Sigmoid colon (tissue), 7 donors: Measurements from ENCODE around the gene DNAJA3. TPM values are rescaled to one million over a fixed set of nuclear protein-coding genes. Genes with fewer than 3 reads are reported as not detected.

Source experiments
- DNase-seq: peaks from one replicate; pipeline ENCODE4 v3.0.0-alpha.2; 2019
- H3K27ac ChIP-seq, 4 donors: fragments of 200-600 bp; sonication (generic); one replicate each; pipeline ENCODE4 v1.5.1; 2016 to 2019; ENCODE audit warnings: mild to moderate bottlenecking in 1 of 4
- H3K27me3 ChIP-seq, 3 donors: fragments of 200-600 bp; sonication (generic); one replicate each; pipeline ENCODE4 v1.5.1; 2019; ENCODE audit warnings: mild to moderate bottlenecking in 1 of 3
- H3K36me3 ChIP-seq, 4 donors: fragments of 200-600 bp; sonication (generic); one replicate each; pipeline ENCODE4 v1.5.1; 2016 to 2019
- H3K4me1 ChIP-seq, 4 donors: fragments of 200-600 bp; sonication (generic); one replicate each; pipeline ENCODE4 v1.5.1; 2017 to 2019
- H3K4me3 ChIP-seq, 4 donors: fragments of 200-600 bp; sonication (generic); one replicate each; pipeline ENCODE4 v1.5.1; 2017 to 2019; ENCODE audit warnings: mild to moderate bottlenecking in 2 of 4, moderate library complexity in 1 of 4
- H3K9me3 ChIP-seq, 4 donors: fragments of 200-600 bp in 3 of 4; sonication (generic) in 3 of 4; one replicate each; pipeline versions ENCODE4 v1.5.1 to v1.6.1; 2013 to 2019
- CTCF ChIP-seq, 4 experiments: fragments of 450-650 bp in 3 of 4; fragments of 200-600 bp in 1 of 4; IDR thresholded peaks; one replicate each; pipeline ENCODE4 v1.5.1; 2016 to 2019; ENCODE audit warnings: antibody characterized with exemption in 4 of 4, mild to moderate bottlenecking in 3 of 4, moderate library complexity in 2 of 4
- EP300 ChIP-seq, 4 donors: sonication (generic); formaldehyde crosslinking; IDR thresholded peaks; one replicate each; pipeline ENCODE4 v1.6.1; 2017; ENCODE audit warnings: antibody characterized with exemption in 4 of 4
- POLR2A ChIP-seq, 2 donors: fragments of 450-650 bp; IDR thresholded peaks; one replicate each; pipeline ENCODE4 v1.6.1; 2016; ENCODE audit warnings: antibody characterized with exemption in 2 of 2, mild to moderate bottlenecking in 2 of 2, moderate library complexity in 2 of 2
- POLR2AphosphoS5 ChIP-seq, 4 donors: sonication (generic); formaldehyde crosslinking; IDR thresholded peaks; one replicate each; pipeline ENCODE4 v1.6.1; 2017; ENCODE audit warnings: antibody characterized with exemption in 4 of 4
- WGBS, 2 donors: extraction: QIAGEN DNeasy Blood & Tissue Kit; methylation state at CpG; one replicate each; pipeline ENCODE4 v1.1.7; 2013; 5-methylcytosine and 5-hydroxymethylcytosine counted together
- intact Hi-C: fragments of 100-400 bp; cut with DNase I; formaldehyde crosslinking; loops from one replicate; pipeline ENCODE4 v1.15.1; 2023
- polyA plus RNA-seq, 3 donors: library from polyadenylated mRNA; stranded (reverse); fragments of 200-250 nt; gene quantifications; one replicate each; pipeline ENCODE4 v1.2.3, GENCODE V29; 2013
- total RNA-seq, 4 donors: library from RNA; depleted of rRNA; stranded (reverse); fragments of >200 nt; gene quantifications; one replicate each; pipeline ENCODE4 v1.1.0, GENCODE V29; 2016
- donor health status: healthy with polysubstance abuse.
- donor health status: Bipolar disorder and iron deficiency.
- donor health status: healthy.

DNAJA3 gene
- total and polyA plus RNA-seq, 7 donors, result 28.2 to 53.3 (median 44.2) TPM

GRCh38 chr16:4442371-4442770 is 16.7 kb downstream of the DNAJA3 start:
- Histone ChIP-seq H3K9me3 (no peaks in the 10 kb centered on the region), H3K27ac (no peak overlapping the region), H3K4me1 (no peaks in the 10 kb centered on the region), H3K36me3 (peaks cover 34 to 99% (median 82%) of the 10 kb centered on the region in 4 donors), H3K27me3 (no peaks in the 10 kb centered on the region), H3K4me3 (no peak overlapping the region)
- intact Hi-C loops, result no loop called here
- TF ChIP-seq CTCF (IDR thresholded peaks at IDR 0.05) (no peak), POLR2AphosphoS5 (IDR thresholded peaks at IDR 0.05) (no peak), POLR2A (IDR thresholded peaks at IDR 0.05) (no peak), EP300 (IDR thresholded peaks at IDR 0.05) (no peak)
- no peak for DNase-seq
- WGBS, 2 donors, result 92 to 94% methylated on average over 11 of the region's 11 CpGs

- no peak overlapping the region for H3K4me3 ChIP-seq
- no peaks in the 10 kb centered on the region for H3K9me3 ChIP-seq
- H3K4me1 ChIP-seq, result no peaks in the 10 kb centered on the region
- peaks cover 37 to 99% (median 81%) of the 10 kb centered on the region in 4 donors for H3K36me3 ChIP-seq
- no peak for DNase-seq
- no peak overlapping the region for H3K27ac ChIP-seq
- WGBS, 2 donors, result 72 to 83% methylated on average over 5 of the region's 5 CpGs
- no peaks in the 10 kb centered on the region for H3K27me3 ChIP-seq
- TF ChIP-seq POLR2AphosphoS5 (IDR thresholded peaks at IDR 0.05) (no peak), CTCF (IDR thresholded peaks at IDR 0.05) (no peak)
- intact Hi-C loops, result no loop called here
Measured at GRCh38 chr16:4443271-4443670, 17.6 kb downstream of the DNAJA3 start.

GRCh38 chr16:4443986-4444385 is 18.3 kb downstream of the DNAJA3 start:
- intact Hi-C loops, result no loop called here
- Histone ChIP-seq H3K36me3 (peaks cover 44 to 99% (median 84%) of the 10 kb centered on the region in 4 donors), H3K9me3 (no peaks in the 10 kb centered on the region), H3K27ac (no peak overlapping the region), H3K4me1 (no peaks in the 10 kb centered on the region), H3K4me3 (no peak overlapping the region), H3K27me3 (no peaks in the 10 kb centered on the region)
- TF ChIP-seq EP300 (IDR thresholded peaks at IDR 0.05) (no peak), POLR2A (IDR thresholded peaks at IDR 0.05) (no peak), POLR2AphosphoS5 (IDR thresholded peaks at IDR 0.05) (no peak), CTCF (IDR thresholded peaks at IDR 0.05) (no peak)
- 94 to 95% methylated on average over 4 of the region's 4 CpGs for WGBS, 2 donors
- DNase-seq, result no peak

GRCh38 chr16:4450430-4450829 is 24.8 kb downstream of the DNAJA3 start:
- no peak for TF ChIP-seq POLR2A (IDR thresholded peaks at IDR 0.05)
- TF ChIP-seq CTCF (IDR thresholded peaks at IDR 0.05), result no peak
- TF ChIP-seq EP300 (IDR thresholded peaks at IDR 0.05), result no peak
- no peak for TF ChIP-seq POLR2AphosphoS5 (IDR thresholded peaks at IDR 0.05)
- H3K27me3 ChIP-seq, result no peaks in the 10 kb centered on the region
- intact Hi-C loops, result no loop called here
- no peaks in the 10 kb centered on the region for H3K9me3 ChIP-seq
- no peak overlapping the region for H3K27ac ChIP-seq
- H3K36me3 ChIP-seq, result peaks cover 57 to 98% (median 64%) of the 10 kb centered on the region in 4 donors
- H3K4me1 ChIP-seq, result no peaks in the 10 kb centered on the region
- no peak overlapping the region for H3K4me3 ChIP-seq
- no peak for DNase-seq
- 95 to 96% methylated on average over 14 of the region's 14 CpGs for WGBS, 2 donors

- Histone ChIP-seq H3K9me3 (no peaks in the 10 kb centered on the region), H3K27ac (no peak overlapping the region), H3K27me3 (no peaks in the 10 kb centered on the region), H3K36me3 (peaks cover 56 to 98% (median 67%) of the 10 kb centered on the region in 4 donors), H3K4me3 (no peak overlapping the region), H3K4me1 (no peaks in the 10 kb centered on the region)
- 93 to 95% methylated on average over 14 of the region's 14 CpGs for WGBS, 2 donors
- no peak for TF ChIP-seq POLR2A (IDR thresholded peaks at IDR 0.05)
- no peak for TF ChIP-seq EP300 (IDR thresholded peaks at IDR 0.05)
- TF ChIP-seq POLR2AphosphoS5 (IDR thresholded peaks at IDR 0.05), result no peak
- no peak for TF ChIP-seq CTCF (IDR thresholded peaks at IDR 0.05)
- DNase-seq, result no peak
- intact Hi-C loops, result no loop called here
Measured at GRCh38 chr16:4450931-4451519, 25.4 kb downstream of the DNAJA3 start.
